Activated T-helper 1 cell treated with anti-CD3 and anti-CD28 coated beads, Interleukin-12 subunit alpha, Interleukin-12 subunit beta, Interleukin-2, Interleukin-4 antibody, amounts not matched to agents 30 ng/mL and 10 ng/mL and 1 ng/mL, durations not matched to agents 14 hours and 24 hours and 36 hours (primary cell): ENCODE results near the gene MAZ. TPM values are rescaled to one million over a fixed set of nuclear protein-coding genes. Genes with fewer than 3 reads are reported as not detected.

Experiments
- DNase-seq: peaks from one replicate; pipeline ENCODE4 v3.0.0; 2021; ENCODE audit warnings: low spot score
- H3K27ac Mint-ChIP-seq: one replicate; pipeline ENCODE4 v1.8.0; 2021; ENCODE audit warnings: mild to moderate bottlenecking, mixed read lengths
- H3K27me3 Mint-ChIP-seq: one replicate; pipeline ENCODE4 v1.8.0; 2022; ENCODE audit warnings: mild to moderate bottlenecking, moderate library complexity, mixed read lengths; ENCODE audit not compliant: insufficient read depth
- H3K36me3 Mint-ChIP-seq: one replicate; pipeline ENCODE4 v1.8.0; 2021; ENCODE audit warnings: low read depth, mixed read lengths
- H3K4me1 Mint-ChIP-seq: one replicate; pipeline ENCODE4 v1.8.0; 2021; ENCODE audit warnings: low read depth, mixed read lengths
- H3K4me3 Mint-ChIP-seq: one replicate; pipeline ENCODE4 v1.8.0; 2021; ENCODE audit warnings: mild to moderate bottlenecking, moderate library complexity, mixed read lengths
- H3K9me3 Mint-ChIP-seq: one replicate; pipeline ENCODE4 v1.8.0; 2021; ENCODE audit warnings: mixed read lengths
- intact Hi-C: fragments of 100-400 bp; cut with micrococcal nuclease; formaldehyde crosslinking; loops from one replicate; pipeline ENCODE4 v1.15.1; 2024
- total RNA-seq: library from RNA; stranded (reverse); gene quantifications from 2 replicates; pipeline ENCODE4 v1.2.3, GENCODE V29; 2022

MAZ gene
- total RNA-seq, 1 donor from 2014 or later, result 380 TPM

DNA sequence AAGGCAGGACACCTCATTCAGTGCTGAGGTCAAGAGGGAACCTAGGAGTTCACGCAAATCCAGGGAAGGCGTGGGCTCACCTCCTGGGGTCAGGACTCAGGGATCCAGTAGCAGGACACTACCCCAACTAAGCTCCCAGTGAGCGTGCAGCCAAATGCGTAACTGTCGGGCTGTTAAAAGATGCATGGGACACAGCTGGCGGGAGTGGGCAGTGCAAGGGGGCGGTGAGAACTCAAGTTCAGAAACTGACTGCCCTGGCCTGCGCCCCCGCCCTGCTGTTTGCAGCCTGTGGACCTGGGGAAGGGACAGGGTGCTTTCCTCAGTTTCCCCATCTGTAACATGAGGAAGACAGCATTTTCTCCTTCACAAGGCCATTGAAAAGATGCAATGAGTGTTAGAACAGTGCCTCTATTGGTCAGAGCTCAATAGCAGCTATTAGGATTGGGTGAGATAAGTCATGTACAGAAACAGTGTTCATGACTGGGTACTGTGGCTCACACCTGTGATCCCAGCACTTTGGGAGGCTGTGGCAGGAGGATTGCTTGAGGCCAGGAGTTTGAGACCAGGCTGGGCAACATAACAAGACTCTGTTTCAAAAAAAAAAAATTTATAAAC, 36.5 kb downstream of the MAZ start:
- H3K36me3 Mint-ChIP-seq, result peaks cover 29% of the 10 kb centered on the region
- H3K4me3 Mint-ChIP-seq, result no peak overlapping the region
- DNase-seq, result no peak
- H3K27ac Mint-ChIP-seq, result no peak overlapping the region
- intact Hi-C loops, result no loop called here
- H3K27me3 Mint-ChIP-seq, result no peaks in the 10 kb centered on the region
- no peaks in the 10 kb centered on the region for H3K4me1 Mint-ChIP-seq
- no peaks in the 10 kb centered on the region for H3K9me3 Mint-ChIP-seq

DNA sequence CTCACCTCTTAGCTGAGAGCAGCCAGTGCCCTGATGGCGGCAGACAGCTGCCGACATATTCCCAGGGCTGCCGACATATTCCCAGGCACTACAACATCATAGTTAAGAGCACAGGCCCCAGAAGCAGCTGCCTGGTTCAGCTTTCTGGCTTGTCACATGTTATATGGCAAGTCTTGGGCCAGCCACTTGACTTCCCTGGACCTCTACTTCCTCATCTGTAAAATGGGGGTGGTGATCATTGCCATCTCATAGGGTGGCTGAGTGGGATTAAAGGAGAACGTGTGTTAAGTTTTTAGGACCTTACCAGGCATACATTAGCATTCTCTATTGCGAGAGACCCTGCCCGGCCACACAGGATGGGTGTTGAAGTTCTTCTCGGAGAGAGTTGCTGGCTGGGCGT, 37.6 kb downstream of the MAZ start:
- DNase-seq, result no peak
- intact Hi-C loops, result no loop called here
- Mint-ChIP-seq H3K4me3 (no peak overlapping the region), H3K36me3 (peaks cover 33% of the 10 kb centered on the region), H3K27ac (peak overlapping the region; percentile 56), H3K27me3 (no peaks in the 10 kb centered on the region), H3K4me1 (peaks cover 5% of the 10 kb centered on the region), H3K9me3 (no peaks in the 10 kb centered on the region)

DNA sequence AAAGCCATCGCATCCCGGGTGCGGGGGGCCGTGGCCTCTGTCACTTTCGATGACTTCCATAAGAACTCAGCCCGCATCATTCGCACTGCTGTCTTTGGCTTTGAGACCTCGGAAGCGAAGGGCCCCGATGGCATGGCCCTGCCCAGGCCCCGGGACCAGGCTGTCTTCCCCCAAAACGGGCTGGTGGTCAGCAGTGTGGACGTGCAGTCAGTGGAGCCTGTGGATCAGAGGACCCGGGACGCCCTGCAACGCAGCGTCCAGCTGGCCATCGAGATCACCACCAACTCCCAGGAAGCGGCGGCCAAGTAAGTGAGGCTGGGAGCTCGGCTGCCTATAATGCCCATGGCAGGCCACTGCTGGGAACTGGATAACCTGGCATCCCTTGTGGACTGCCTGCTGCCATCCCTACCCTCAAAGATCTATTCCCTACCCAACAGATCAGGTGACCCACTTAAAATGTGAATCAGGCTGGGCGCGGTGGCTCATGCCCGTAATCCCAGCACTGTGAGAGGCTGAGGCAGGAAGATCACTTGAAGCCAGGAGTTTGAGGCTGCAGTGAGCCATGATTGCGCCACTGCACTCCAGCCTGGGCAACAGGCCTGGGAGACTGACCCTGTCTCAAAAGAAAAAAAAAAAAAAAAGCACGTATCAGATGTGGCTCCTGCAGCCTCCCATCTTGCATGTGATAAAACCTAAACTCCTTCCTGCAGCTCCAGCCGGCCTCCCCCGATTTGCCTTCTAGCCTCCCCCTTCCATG, 38.4 kb downstream of the MAZ start:
- Mint-ChIP-seq H3K36me3 (peaks cover 34% of the 10 kb centered on the region), H3K4me3 (no peak overlapping the region), H3K27ac (no peak overlapping the region), H3K9me3 (no peaks in the 10 kb centered on the region), H3K4me1 (peaks cover 5% of the 10 kb centered on the region), H3K27me3 (no peaks in the 10 kb centered on the region)
- no peak for DNase-seq
- intact Hi-C loops, result no loop called here

DNA sequence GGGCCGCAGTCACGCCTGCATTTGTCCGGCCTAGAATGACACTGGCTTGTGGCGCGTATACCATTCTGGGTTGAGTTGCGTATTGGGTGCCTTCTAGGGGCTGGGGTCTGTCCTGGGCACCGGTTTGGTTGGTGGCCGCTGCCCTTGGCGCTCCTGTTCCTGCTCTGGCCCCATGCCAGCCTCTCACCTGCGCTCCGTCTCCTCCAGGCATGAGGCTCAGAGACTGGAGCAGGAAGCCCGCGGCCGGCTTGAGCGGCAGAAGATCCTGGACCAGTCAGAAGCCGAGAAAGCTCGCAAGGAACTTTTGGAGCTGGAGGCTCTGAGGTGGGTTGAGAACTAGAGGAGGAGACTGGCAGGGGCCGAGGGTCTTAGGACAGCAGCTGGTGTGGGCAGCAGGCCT, 39.3 kb downstream of the MAZ start:
- H3K4me1 Mint-ChIP-seq, result peaks cover 5% of the 10 kb centered on the region
- DNase-seq, result no peak
- no peaks in the 10 kb centered on the region for H3K9me3 Mint-ChIP-seq
- no peaks in the 10 kb centered on the region for H3K27me3 Mint-ChIP-seq
- intact Hi-C loops, result no loop called here
- H3K27ac Mint-ChIP-seq, result no peak overlapping the region
- H3K36me3 Mint-ChIP-seq, result peaks cover 35% of the 10 kb centered on the region
- H3K4me3 Mint-ChIP-seq, result no peak overlapping the region

DNA sequence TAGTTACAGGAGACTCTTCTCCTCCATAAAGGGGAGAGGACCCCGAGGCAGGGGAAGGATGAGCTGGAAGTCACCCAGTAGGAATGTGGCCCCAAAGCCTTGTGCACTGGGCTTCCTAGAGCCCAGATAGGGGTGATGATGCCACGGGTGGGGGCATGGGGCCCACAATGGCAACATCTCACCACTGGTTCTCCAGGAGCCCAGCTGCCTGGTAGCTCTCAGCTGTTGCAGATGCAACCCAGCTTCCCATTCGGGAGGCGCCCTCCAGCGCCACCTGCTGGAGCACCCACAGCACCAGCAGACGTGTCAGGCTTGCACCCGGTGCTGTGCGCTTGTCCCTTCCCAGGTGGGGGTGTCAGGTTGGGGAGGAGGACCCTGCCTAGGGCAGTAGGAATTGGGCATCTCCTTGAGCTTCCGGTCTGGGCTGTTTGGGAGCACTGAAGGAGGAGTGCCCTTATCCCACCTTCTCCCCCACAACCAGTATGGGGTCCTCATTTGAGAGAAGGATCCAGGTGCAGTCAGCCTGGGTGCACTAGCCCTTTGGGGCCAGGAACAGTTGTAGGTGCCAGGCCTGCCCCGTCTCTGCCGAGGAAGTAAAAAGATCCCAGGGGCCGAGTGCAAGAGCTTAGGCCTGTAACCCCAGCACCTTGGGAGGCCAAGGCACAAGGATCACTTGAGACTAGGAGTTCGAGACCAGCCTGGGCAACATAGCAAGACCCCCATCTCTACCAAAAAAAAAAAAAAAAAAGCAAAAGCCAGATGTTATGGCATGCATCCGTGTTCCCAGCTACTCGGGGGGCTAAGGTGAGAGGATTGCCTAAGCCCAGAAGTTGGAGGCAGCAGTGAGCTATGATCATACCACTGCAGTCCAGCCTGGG, 42.3 kb downstream of the MAZ start:
- H3K4me1 Mint-ChIP-seq, result peaks cover 5% of the 10 kb centered on the region
- intact Hi-C loops, result loop anchor here (1.0 to 2.0 kb wide), 5 partner anchors 21 to 156 kb away; partner anchors contain the start of gene MVP
- no peak overlapping the region for H3K27ac Mint-ChIP-seq
- no peaks in the 10 kb centered on the region for H3K27me3 Mint-ChIP-seq
- H3K9me3 Mint-ChIP-seq, result no peaks in the 10 kb centered on the region
- DNase-seq, result peak; percentile 67
- peaks cover 36% of the 10 kb centered on the region for H3K36me3 Mint-ChIP-seq
- no peak overlapping the region for H3K4me3 Mint-ChIP-seq

DNA sequence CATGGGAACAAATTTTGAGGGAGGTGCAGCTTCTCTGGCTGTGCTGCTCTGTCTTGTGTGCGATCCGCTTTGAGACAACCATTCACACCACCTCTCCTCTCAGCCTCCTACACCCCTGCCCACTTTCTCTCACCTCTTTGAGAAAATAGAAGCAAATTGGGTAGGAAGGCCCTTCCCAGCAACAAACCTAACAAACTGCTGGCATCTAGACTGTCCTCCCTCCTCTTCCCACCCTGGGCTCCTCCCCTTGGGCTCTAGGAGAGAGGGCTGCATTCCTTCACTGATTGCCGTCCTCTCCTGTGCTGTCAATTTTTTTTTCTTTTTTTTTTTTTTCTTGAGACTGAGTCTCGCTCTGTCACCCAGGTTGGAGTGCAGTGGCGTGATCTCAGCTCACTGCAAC, 43.2 kb downstream of the MAZ start:
- H3K36me3 Mint-ChIP-seq, result peaks cover 33% of the 10 kb centered on the region
- peaks cover 5% of the 10 kb centered on the region for H3K4me1 Mint-ChIP-seq
- H3K9me3 Mint-ChIP-seq, result no peaks in the 10 kb centered on the region
- H3K27me3 Mint-ChIP-seq, result no peaks in the 10 kb centered on the region
- intact Hi-C loops, result loop anchor here (2.0 kb wide), 1 partner anchor 157 kb away; no protein-coding TSS in a partner anchor
- no peak overlapping the region for H3K27ac Mint-ChIP-seq
- no peak overlapping the region for H3K4me3 Mint-ChIP-seq
- no peak for DNase-seq

DNA sequence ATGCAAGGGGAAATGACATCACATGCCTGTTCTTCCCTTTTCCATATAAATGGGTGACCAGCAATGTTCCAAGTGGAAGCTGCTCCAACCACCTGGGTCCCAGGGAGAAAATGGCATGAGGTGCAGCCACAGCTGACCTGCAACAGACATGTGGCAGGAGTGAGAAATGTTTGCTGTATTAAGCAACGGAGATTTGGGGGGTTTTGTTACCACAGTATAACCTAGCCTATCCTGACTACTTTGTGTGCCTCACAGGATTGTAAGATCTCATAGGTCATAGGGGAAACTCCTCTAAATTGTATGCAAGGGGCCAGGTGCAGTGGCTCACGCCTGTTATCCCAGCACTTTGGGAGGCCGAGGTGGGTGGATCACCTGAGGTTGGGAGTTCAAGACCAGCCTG, 44.7 kb downstream of the MAZ start:
- no peaks in the 10 kb centered on the region for H3K27me3 Mint-ChIP-seq
- H3K27ac Mint-ChIP-seq, result no peak overlapping the region
- no peak overlapping the region for H3K4me3 Mint-ChIP-seq
- intact Hi-C loops, result no loop called here
- no peaks in the 10 kb centered on the region for H3K9me3 Mint-ChIP-seq
- peaks cover 23% of the 10 kb centered on the region for H3K36me3 Mint-ChIP-seq
- peaks cover 5% of the 10 kb centered on the region for H3K4me1 Mint-ChIP-seq
- DNase-seq, result no peak

DNA sequence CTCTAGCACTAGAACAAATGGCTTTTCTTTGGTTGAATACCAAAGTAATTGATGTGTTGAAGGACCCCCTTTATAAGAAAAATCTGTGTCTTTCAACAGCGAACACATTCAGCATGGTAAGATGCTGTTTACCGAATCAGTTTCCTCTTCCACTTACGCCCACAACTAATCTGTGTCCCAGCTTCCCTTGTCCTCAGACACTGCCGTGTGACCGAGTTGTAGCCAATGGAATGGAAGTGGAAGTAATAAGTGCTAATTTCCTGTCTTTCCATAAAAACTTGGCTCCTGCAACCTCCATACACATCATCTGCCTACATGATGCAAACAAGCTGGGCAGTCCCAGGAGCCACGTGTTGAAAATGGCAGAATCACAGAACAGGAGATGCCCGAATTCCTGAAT, 46.3 kb downstream of the MAZ start:
- intact Hi-C loops, result no loop called here
- Mint-ChIP-seq H3K36me3 (peaks cover 20% of the 10 kb centered on the region), H3K4me3 (no peak overlapping the region), H3K9me3 (no peaks in the 10 kb centered on the region), H3K4me1 (peaks cover 5% of the 10 kb centered on the region), H3K27ac (no peak overlapping the region), H3K27me3 (no peaks in the 10 kb centered on the region)
- no peak for DNase-seq

DNA sequence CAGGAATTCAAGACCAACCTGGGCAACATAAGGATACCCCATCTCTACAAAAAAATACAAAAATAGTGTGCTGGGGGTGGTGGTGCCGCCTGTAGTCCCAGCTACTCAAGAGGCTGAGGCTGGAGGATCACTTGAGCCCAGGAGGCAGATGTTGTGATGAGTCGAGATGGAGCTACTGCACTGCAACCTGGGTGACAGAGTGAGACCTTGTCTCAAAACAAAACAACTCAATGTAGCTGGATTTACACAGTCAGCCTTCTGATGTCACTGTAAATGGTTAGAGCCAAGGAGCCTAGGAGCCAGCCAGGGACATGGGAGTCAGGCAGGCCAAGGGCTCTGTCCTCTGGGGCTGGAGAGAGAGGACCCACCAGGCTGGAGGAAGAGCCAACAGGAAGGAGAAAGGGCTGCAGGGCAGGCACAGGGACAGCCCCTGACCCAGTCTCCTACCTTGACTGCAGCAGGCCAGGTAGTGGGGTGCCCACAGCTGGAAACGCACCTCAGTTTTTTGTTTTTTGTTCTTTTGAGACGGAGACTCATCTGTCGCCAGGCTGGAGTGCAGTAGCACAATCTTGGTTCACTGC, 48.3 kb downstream of the MAZ start:
- H3K9me3 Mint-ChIP-seq, result no peaks in the 10 kb centered on the region
- H3K27ac Mint-ChIP-seq, result no peak overlapping the region
- H3K27me3 Mint-ChIP-seq, result no peaks in the 10 kb centered on the region
- H3K4me1 Mint-ChIP-seq, result no peaks in the 10 kb centered on the region
- H3K4me3 Mint-ChIP-seq, result no peak overlapping the region
- H3K36me3 Mint-ChIP-seq, result peaks cover 18% of the 10 kb centered on the region
- no peak for DNase-seq
- intact Hi-C loops, result no loop called here

DNA sequence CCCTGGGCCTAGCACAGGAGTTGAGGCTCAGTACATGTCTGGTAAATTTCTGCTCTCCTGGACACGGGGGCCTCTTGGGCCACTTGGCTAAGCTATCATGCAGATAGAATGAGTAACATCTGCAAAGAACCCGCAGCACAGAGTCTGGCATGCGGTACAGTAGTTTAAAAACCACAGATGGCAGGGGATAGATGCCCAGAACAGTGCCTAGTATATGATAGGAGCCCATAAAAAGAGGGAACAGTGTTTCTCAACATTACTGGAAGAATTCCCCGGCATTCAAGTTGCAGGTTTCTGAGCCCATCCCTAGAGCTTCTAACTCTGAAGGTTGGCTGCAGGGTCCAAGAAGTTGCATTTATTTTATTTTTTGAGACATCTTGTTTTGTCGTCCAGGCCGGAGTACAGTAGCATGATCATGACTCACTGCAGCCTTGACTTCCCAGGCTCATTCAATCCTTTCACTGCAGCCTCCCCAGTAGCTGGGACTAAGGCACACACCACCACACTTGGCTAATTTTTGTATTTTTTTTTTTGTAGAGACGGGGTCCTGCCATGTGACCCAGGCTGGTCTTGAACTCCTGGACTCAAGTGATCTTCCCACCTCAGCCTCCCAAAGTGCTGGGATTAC, 50.9 kb downstream of the MAZ start:
- Mint-ChIP-seq H3K4me1 (peaks cover 16% of the 10 kb centered on the region), H3K36me3 (peaks cover 18% of the 10 kb centered on the region), H3K27ac (no peak overlapping the region), H3K9me3 (no peaks in the 10 kb centered on the region), H3K4me3 (no peak overlapping the region), H3K27me3 (no peaks in the 10 kb centered on the region)
- no peak for DNase-seq
- intact Hi-C loops, result no loop called here

DNA sequence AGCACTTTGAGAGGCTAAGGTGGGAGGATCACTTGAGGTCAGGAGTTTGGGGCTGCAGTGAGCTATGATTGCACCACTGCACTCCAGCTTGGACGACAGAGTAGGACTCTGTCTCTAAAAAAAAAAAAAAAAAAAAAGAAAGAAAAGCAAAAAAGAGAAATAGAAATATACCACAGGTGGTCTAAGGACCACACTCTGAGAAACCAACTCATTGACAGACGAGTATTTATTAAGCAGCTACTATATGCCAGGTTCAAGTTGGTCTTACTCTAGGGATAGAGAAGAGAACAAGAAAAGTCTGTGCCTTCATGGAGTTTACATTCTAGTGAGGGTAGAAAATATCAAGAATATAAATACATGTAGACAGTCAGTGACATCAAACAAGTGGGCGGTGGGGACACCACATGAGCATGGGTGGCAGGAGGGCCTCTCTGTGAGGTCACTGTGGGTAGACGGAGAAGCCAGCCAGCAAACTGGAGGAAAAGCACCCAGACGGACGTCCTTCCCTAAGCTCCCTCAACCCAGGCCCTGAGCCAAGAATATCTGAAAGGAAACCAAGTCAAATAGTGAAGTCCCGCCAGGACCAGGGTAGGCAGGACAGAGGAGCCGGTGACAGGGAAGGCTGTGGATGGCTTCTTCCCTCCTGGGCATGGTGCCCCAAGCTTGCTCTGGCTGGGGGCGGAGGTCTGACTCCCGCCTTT, 52.0 kb downstream of the MAZ start:
- Mint-ChIP-seq H3K9me3 (no peaks in the 10 kb centered on the region), H3K27ac (no peak overlapping the region), H3K27me3 (no peaks in the 10 kb centered on the region), H3K4me1 (peaks cover 19% of the 10 kb centered on the region), H3K36me3 (peaks cover 18% of the 10 kb centered on the region), H3K4me3 (no peak overlapping the region)
- no peak for DNase-seq
- intact Hi-C loops, result no loop called here

DNA sequence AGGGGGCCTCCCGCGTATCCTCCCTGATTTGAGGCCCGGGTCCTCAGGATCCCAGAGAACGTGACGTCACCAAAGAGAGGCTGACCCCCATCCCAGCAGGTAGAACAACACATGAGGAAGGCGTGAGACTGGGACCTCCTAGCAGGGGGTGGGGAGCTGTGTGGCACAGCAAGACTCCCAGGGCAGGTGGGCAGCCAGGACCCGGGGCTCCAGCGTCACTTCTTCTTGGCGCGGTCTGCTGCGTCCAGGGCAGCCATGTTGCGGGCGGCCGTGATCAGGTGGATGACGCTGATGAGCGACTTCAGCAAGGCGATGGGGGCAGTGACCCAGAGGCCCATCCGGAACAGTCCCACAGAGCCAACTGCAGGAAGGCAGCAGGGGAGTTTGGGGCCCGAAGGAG, 52.6 kb downstream of the MAZ start:
- intact Hi-C loops, result no loop called here

More for the DNA sequence above, 52.6 kb downstream of the MAZ start:
- Mint-ChIP-seq H3K4me1 (peaks cover 24% of the 10 kb centered on the region), H3K4me3 (no peak overlapping the region), H3K36me3 (peaks cover 18% of the 10 kb centered on the region), H3K9me3 (no peaks in the 10 kb centered on the region), H3K27me3 (no peaks in the 10 kb centered on the region), H3K27ac (no peak overlapping the region)
- DNase-seq, result no peak
